Activated T-cell treated with anti-CD3 and anti-CD28 coated beads for 1 hour (primary cell): ENCODE data around the gene AGPAT3.
"Not testable (repeated sequence)": the region's sequence is repeated elsewhere in the genome, so short reads cannot be mapped to it uniquely, and the experiment has no call there.

Source experiments
- DNase-seq: peaks from one replicate; pipeline ENCODE4 v3.0.0-alpha.2; 2020; ENCODE audit warnings: low read depth

AGPAT3 gene, protein sequence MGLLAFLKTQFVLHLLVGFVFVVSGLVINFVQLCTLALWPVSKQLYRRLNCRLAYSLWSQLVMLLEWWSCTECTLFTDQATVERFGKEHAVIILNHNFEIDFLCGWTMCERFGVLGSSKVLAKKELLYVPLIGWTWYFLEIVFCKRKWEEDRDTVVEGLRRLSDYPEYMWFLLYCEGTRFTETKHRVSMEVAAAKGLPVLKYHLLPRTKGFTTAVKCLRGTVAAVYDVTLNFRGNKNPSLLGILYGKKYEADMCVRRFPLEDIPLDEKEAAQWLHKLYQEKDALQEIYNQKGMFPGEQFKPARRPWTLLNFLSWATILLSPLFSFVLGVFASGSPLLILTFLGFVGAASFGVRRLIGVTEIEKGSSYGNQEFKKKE

DNA sequence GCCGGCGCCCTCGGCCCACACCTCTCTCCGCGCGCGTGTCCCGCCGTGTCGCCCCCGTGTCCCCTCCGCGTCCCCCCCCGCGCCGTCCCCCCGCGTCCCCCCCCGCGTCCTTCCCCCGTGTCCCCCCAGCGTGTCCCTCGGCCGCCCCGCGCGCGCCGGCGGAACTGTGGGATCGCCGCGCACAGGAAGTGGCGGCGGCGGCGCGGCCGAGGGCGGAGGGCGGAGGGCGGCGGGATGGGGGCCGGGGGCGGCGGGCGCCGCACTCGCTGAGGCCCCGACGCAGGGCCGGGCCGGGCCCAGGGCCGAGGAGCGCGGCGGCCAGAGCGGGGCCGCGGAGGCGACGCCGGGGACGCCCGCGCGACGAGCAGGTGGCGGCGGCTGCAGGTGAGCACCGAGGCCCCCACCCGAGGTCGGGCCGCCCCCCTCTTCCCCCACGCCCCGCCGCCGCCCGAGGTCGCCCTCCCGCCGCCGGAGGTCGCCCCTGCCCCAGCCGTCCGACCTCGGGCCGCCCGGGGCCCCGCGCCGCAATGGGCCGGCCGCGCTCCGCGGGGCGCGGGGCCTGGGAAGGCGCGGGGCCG is at the start of gene AGPAT3:
Gene AGPAT3, plus strand, starts transcription at position 262 of the 578 bp plus-strand sequence. CDS start 94,459 bp downstream, outside the sequence.
- peak; percentile 35 for DNase-seq

GRCh38 chr21:43815991-43816390 is 49.0 kb upstream of the AGPAT3 start:
- no peak for DNase-seq

GRCh38 chr21:43816611-43817071 is 48.4 kb upstream of the AGPAT3 start:
- no peak for DNase-seq

DNA sequence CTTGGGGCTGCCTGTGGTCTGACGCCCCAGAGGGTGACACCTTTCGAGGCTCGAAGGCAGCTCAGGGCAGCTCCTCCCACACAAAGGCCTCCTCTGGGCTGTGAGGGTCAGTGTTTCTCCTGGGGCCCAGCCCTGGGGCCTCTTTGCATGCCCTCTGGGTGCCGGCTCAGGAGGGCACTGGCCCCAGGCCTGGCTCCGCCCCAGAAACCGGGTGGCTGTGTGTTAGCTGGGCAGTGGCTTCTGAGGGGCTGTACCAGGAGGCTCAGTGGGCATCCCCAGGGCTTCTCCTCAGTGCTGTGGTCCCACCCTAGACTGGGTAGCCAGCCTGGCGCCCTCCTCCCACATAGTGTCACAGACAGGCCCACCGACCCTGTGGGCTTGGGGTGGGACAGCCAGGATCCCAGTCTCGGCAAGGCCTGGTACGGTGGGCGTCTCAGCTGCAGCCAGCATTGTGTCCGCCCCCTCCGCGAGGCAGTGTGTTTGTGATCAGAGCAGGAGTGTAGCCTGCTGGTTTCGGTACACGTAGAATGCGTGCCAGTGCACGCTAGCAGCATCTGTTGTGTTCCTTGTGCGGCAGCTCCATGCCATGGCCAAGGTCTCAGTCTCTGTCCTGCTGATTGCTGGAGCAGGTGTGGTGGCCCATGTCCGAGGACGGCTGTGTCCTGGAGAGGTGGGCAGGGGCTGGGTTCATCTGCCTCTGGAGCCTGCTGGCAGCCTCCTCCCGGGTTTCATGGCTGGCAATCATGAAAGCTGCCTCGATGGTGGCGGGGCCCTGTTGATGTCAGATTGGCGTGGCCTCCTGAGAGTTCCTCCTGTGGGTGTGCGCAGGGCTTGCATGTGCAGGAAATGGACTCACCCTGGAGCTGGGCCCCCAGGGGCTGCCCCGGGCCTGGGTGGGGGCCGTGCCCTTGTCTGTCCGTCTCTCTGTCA is 47.6 kb upstream of the AGPAT3 start:
- DNase-seq: no peak

DNA sequence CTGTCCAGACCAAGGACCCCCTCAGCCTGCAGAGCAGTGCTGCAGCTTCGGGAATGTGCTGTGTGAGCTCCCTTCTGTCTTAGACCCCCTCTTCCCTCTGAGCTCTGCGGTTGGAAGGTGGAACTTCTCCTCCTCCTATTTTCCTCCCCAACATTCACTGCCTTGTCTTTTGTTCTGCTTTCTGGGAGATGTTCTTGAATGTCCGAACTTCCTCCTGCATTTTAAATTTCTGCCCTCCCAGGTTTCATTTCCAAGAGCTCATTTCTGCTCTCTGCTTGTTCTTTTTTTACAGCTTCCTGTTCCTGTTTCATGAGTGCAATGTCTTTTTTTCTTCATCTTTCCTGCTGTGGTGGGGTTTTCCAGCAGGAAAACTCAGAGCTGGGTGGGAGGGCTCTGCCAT is 46.3 kb upstream of the AGPAT3 start:
- no peak for DNase-seq

DNA sequence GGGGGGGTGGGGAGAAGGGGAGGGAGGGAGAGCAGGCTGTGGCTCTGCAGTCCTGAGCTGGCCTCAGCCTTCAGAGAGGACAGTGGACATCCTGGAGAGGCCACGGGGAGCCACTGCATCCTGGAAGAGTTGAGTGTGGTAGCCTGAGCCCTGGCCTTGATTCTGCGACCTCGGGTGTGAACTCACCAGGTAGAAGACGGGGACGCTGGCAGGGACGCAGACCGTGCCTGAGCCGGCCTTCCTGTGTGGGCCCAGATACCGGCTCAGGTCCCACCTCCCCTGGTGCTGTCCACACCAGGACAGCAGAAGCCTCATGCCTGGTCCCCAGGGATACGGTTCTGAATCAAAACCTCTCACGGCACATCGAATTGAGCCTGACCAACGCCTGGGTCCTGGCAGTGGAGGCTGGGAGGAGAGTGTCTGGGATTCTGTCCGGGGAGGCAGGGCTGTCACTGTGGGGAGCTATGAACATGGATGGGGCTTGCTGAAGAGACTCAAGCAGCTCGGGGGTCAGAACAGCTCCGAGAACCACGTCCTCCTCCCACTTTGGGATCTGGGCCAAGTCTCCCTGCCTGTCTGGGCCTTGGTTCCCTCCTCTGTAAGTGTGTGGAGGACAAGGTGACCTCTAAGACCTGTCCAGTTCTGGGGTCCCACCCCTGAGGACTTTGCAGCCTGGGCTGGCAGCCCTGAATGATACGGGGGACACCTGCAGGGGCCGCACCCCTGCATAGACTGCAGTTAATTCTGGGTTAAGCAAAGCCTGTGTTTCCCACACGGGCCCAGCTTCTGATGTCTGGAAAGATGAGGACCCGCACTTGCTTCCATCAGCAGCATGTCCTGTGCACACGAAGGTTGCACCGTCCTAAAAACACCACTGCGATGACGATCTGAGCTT is 45.3 kb upstream of the AGPAT3 start:
- no peak for DNase-seq

GRCh38 chr21:43820466-43820865 is 44.6 kb upstream of the AGPAT3 start:
- no peak for DNase-seq

- not testable (repeated sequence) for DNase-seq
Observed at GRCh38 chr21:43822166-43822565, 42.9 kb upstream of the AGPAT3 start.

DNA sequence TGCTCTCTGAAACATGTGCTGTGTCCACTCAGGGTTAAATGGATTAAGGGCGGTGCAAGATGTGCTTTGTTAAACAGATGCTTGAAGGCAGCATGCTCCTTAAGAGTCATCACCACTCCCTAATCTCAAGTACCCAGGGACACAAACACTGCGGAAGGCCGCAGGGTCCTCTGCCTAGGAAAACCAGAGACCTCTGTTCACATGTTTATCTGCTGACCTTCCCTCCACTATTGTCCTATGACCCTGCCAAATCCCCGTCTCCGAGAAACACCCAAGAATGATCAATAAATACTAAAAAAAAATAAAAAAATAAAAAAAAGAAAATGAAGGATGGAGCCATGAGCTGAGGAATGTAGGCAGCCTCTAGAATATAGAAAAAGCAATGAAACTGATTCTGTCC is 42.3 kb upstream of the AGPAT3 start:
- not testable (repeated sequence) for DNase-seq

GRCh38 chr21:43824333-43825241 is 40.4 kb upstream of the AGPAT3 start:
- no peak for DNase-seq

- DNase-seq: no peak
Observed at GRCh38 chr21:43825242-43825935, 39.6 kb upstream of the AGPAT3 start.

DNA sequence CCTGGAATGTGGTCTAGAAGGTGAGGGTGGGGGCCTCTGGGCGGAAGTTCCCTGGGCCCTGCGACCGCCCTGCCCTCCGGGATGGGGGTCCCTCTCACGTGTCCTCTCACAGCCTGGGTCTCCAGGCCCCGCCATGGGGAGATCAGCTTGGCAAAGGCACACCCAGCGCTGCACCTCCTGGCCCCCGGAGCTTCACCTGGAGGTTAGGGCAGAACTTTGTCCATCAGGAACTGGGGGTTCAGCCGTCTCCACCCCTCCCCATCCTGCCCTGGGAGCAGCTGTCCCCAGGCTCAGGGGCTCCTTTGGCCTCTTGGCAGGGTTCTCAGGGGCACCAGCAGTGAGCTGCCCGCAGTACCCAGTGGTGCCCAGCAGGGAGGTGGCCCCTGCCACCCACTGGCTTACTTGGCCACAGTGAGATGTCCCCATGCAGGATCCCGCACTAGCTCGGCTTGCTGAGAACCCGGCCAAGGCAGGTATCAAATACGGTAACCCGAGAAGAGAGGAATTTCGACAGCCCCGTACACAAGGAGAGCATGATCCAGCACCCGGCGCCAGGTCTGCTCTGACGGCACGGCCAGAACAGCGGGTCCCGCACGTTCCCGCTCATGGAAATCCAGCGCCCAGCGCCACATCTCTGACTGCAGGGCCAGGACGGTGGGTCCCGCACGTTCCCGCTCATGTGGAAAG is 38.9 kb upstream of the AGPAT3 start:
- no peak for DNase-seq

DNA sequence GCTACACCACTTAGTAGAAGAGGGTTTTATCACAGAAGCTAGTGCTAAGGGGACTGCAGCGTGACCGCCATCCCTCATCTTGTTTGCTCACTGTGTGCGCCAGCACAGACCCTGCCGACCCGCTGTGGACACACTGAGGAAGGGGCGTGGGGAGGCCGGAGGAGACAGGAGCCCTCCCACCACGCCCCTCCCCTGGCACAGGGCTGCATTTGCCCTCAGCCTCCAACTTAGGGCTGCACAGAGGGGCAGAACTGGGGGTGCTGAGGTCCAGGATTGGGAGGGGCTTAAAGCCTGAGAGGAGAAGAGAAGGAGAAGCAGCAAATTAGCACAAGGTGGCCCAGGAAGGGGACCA is 38.4 kb upstream of the AGPAT3 start:
- no peak for DNase-seq

GRCh38 chr21:43827015-43827611 is 37.9 kb upstream of the AGPAT3 start:
- no peak for DNase-seq

GRCh38 chr21:43829161-43829560 is 35.9 kb upstream of the AGPAT3 start:
- DNase-seq: no peak

GRCh38 chr21:43829575-43830119 is 35.4 kb upstream of the AGPAT3 start:
- no peak for DNase-seq

GRCh38 chr21:43832158-43832550 is 32.9 kb upstream of the AGPAT3 start:
- DNase-seq: no peak

DNA sequence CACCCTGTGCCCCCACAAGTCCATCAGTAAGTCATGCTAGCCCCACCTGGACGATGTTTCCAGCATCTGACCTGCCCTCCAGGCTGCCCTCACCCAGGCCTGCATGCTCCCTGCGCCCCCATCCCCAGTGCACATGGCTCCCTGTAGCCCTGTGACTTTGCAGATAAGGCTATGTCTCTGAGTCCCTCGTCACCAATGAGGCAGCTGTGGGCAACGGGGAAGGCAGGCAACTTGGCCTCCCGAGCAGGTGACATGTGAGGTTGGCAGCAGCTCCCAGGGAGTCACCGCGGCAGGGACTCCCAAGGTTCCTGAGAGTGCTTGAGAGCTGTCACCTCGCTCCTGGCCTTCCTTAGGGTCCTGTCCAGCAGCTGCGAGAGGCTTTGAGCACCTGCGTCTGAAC is 32.4 kb upstream of the AGPAT3 start:
- DNase-seq: no peak
